Measurements from ENCODE around the gene CEP83.

CEP83 gene

GRCh38 chr12:94284046-94284445 is 175.6 kb downstream of the CEP83 start:
- H3K27ac ChIP-seq: no peak overlapping the region
- TF ChIP-seq, protein P1, sequence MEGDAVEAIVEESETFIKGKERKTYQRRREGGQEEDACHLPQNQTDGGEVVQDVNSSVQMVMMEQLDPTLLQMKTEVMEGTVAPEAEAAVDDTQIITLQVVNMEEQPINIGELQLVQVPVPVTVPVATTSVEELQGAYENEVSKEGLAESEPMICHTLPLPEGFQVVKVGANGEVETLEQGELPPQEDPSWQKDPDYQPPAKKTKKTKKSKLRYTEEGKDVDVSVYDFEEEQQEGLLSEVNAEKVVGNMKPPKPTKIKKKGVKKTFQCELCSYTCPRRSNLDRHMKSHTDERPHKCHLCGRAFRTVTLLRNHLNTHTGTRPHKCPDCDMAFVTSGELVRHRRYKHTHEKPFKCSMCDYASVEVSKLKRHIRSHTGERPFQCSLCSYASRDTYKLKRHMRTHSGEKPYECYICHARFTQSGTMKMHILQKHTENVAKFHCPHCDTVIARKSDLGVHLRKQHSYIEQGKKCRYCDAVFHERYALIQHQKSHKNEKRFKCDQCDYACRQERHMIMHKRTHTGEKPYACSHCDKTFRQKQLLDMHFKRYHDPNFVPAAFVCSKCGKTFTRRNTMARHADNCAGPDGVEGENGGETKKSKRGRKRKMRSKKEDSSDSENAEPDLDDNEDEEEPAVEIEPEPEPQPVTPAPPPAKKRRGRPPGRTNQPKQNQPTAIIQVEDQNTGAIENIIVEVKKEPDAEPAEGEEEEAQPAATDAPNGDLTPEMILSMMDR (IDR thresholded peaks at IDR 0.05): no peak
- TF ChIP-seq ZFX (IDR thresholded peaks at IDR 0.05; ENCODE audit: borderline replicate concordance): no peak

DNA sequence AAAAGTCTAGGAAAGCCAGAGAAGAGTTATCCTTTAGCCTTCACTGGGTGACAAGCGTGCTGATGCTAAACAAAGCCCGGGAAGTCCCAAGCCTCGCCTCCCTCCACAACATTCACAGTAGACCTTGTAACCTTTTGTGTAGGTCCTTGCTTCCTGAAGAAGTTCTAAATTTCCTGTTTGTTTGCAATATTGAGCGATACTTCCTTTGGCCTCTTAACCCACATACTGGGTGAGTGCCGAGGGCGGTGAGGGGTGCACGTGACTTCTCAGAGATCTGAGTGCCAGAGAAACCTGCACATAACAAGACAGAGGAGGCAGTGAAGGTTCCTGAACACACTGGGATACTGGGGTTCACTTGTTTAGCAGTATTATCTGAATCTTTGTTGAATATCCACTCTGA is 177.0 kb downstream of the CEP83 start:
- no peak for TF ChIP-seq ZFX (IDR thresholded peaks at IDR 0.05; ENCODE audit: borderline replicate concordance)
- TF ChIP-seq, protein P1 (IDR thresholded peaks at IDR 0.05): no peak
- H3K27ac ChIP-seq: no peak overlapping the region

GRCh38 chr12:94280063-94280462 is 179.6 kb downstream of the CEP83 start:
- H3K27ac ChIP-seq: no peak overlapping the region
- TF ChIP-seq, protein P1 (IDR thresholded peaks at IDR 0.05): no peak
- TF ChIP-seq ZFX (IDR thresholded peaks at IDR 0.05; ENCODE audit: borderline replicate concordance): no peak

DNA sequence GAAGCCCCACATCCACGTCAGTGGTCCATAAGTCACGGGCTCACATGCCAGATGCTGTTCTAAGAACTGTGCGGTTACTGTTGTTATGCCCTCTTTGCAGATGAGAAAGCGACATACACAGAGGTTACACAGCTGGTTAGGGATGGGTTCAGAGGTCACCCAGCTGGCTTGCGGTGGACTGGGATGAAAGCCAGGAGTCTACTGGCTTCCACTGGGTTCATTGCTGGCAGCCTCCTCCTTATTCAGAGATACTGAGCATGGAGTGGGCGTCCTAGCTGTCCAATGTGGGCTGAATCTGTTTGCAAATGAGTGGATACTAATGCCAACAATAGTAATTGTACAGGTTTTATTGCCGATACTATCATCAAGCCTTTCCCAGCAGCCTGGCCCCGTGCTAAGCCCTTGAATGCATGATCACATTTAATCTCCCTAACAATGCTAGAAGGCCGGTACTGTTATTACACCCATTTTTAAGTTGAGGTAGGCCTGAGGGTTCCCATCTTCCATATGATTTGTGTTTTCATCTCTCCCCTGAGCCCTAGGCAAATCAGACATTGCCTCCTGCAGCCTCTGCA is 182.2 kb downstream of the CEP83 start:
- TF ChIP-seq, protein P1 (IDR thresholded peaks at IDR 0.05): no peak
- no peak for TF ChIP-seq ZFX (IDR thresholded peaks at IDR 0.05; ENCODE audit: borderline replicate concordance)

DNA sequence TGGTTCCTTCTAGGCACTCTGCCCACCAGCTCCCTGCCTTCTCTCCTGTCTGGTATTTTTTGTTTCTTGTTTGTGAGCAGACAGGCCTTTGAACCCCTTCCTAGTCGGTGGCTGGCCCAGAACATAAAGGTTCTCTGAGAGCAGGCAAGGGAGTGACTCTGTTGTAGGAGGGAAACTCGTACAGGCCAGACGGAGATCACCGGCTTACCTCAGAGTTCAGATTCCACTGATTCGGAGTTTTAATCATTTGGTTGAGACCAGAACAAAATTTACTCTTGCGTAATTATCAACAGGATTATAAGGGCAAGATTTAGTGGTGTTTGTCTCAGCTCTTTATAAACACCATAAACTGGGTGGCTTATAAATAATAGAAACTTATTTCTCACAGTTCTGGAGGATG is 182.9 kb downstream of the CEP83 start:
- no peak overlapping the region for H3K27ac ChIP-seq
- TF ChIP-seq ZFX (IDR thresholded peaks at IDR 0.05; ENCODE audit: borderline replicate concordance): no peak
- TF ChIP-seq, protein P1 (IDR thresholded peaks at IDR 0.05): no peak

More for the DNA sequence above, 182.2 kb downstream of the CEP83 start:
- H3K27ac ChIP-seq: no peak overlapping the region

DNA sequence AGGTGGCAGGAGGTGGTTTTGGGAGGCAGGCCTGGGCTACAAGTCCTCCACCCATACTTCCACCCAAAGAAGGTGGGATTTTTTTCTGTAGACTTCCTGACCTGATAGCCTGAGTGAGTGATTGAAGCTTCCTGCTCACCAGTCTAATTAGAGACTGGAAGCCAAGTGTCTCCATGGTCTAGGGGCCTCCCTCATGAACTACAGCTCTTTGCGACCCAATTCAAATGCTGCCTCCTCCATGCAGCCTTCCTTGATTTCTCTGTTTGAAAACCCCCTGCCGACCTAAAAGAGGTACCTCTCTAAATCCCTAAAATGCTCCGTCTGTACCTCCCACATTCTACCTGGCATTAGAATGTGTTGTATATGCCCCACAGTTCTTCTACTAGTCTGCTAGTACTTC is 186.4 kb downstream of the CEP83 start:
- no peak overlapping the region for H3K27ac ChIP-seq
- TF ChIP-seq, protein P1 (IDR thresholded peaks at IDR 0.05): no peak
- no peak for TF ChIP-seq ZFX (IDR thresholded peaks at IDR 0.05; ENCODE audit: borderline replicate concordance)

DNA sequence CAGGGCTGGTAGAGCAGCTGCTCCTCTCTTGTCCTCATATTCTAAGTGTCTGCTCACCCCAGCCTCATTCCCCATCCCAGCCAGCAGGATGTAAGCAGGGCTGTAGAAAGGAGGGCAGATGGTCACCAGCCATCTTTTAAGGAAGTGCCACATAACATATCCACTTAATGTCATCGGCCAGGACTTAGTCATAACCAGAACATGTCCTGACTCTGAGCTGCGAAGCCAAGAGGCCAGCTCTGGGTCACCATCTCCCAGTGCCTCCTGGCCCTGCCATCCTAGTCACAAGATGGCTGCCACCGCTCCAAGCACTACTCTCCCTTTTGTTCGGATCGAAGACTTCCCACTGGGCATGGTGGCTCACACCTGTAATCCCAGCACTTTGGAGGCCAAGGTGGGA is 187.4 kb downstream of the CEP83 start:
- no peak overlapping the region for H3K27ac ChIP-seq
- TF ChIP-seq, protein P1 (IDR thresholded peaks at IDR 0.05): no peak
- TF ChIP-seq ZFX (IDR thresholded peaks at IDR 0.05; ENCODE audit: borderline replicate concordance): no peak
